GDM1 (cell line): Measurements from ENCODE around the gene MYDGF.
"Not testable (repeated sequence)": the region's sequence is repeated elsewhere in the genome, so short reads cannot be mapped to it uniquely, and the experiment has no call there.

Experiments
- DNase-seq: peaks from one replicate; lab custom pipeline; 2025; lab: John Stamatoyannopoulos, UW

The MYDGF gene

DNA sequence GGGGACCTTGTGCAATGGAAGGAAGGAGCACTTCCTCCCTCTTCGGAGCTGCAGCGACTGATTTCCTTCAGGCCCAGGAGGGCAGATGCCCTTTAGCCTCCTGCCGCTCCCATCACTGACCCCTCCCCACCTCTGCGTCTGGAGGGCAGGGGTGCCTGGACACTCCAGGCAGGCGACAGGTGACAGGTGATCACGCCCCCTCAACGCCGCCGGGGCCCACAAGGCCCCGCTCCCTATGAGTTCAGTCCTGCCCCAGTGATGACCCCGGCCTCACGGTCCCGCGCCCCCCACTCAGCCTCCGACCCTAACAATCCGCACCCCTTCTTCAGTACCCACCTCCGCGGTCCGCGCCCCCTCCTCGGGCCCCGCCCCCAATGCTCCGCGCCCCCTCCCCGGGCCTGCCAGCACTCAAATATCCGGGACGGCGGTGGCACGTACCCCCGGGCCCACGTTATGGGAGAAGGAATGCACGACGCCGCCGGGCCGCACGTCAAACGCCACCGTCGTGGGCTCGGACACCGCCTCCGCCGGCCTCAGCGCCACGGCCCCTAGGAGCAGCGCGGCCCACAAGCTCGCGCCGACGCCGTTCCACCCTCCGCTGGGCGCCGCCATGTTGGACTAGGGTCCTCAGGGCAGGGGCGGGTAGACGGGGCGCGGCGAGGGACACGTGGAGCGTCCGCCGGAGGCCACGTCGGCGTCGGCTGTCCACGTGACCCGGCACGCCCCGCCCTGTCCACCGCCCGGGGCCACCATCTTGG, at the start of gene MYDGF:
TSS of gene MYDGF (minus strand) at position 620 of the 758 bp plus-strand sequence. CDS start at position 612, 8 bp downstream.
- peak; percentile 89 for DNase-seq

DNA sequence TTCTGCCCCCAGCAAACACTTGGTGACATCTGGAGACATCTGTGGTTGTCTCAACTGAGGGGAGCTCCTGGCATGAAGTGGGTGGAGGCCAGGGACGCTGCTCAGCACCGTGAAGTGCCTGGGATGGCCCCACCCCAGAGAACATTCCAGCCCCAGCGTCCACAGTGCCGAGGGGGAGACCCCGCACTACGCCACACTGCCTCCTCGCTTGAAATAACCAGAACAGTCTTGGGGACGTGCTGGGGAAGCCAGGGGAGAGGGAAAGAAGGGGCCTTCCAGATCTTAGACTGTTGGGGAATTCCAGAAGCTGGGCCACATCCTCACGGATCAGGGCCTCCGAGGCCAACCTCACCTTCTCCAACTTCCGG, 49.3 kb upstream of the MYDGF start:
- DNase-seq, result no peak

DNA sequence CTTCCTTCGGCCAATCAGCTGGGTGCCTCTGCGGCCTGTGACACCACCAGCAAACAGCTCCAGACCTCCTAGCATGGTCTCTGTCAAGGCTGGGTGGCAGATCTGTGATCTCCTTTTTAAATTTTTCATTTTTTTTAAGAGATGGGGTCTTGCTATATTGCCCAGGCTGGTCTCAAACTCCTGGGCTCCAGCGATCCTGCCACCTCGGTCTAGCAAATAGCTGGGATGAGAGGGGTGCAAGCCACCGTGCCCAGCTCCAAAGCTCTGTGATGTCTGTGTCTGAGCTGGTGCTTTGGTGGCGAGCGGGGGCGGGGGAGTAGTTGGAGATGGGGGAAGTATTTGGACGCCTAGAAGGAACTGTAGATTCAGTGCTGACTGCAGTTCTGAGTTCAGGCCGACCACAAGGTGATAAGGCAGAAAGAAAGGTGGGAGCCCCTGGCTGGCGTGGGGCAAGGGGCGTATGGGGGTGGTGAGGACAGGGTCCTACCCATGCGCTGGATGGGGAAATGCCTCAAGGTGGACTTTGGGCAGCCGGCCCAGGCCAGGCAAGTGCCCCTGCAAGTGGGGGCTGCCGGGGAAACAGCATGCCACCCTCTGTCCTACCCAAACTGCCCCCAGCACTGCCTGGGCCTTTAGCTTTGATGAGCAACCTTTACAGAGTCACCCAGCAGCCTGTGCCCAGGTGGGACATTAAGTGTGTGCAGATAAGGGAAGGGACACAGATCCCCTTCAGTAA, 48.0 kb upstream of the MYDGF start:
- no peak for DNase-seq

DNA sequence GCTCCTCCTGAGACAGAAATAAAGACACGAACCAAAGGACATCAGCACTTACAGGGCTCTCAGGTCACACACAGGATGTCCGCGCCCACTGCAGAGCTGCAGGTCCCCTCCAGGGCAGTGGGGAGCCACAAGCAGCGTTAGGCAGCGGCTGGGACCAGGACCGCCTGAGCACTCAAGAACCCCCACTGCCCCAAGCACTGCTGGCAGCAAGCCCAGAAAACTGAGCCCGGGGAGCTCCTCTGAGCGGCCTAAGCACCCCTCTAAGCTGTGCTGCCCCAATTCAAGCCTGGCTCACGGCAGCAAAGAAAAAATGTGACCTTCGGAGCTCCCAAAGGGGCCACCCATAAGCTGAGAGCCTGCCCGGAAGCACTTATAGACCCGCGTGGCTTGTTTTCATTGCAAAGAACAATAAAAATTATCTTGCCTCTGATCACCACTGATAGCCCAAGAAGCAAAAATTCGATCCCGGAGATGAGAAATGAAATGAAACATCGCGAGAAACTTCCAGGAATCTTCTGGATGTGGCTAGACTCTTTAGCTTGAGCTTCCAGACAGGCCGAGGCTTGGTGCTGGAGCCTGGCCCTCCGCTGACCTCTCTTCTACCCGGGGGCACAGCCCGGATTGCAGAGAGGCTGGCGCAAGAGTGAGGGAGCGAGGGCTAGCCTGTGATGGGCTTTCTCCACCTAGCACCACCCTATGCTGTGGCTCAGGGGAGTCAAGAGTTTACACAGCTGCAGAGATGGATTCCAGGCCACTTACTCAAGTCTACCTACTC, 47.2 kb upstream of the MYDGF start:
- no peak for DNase-seq

DNA sequence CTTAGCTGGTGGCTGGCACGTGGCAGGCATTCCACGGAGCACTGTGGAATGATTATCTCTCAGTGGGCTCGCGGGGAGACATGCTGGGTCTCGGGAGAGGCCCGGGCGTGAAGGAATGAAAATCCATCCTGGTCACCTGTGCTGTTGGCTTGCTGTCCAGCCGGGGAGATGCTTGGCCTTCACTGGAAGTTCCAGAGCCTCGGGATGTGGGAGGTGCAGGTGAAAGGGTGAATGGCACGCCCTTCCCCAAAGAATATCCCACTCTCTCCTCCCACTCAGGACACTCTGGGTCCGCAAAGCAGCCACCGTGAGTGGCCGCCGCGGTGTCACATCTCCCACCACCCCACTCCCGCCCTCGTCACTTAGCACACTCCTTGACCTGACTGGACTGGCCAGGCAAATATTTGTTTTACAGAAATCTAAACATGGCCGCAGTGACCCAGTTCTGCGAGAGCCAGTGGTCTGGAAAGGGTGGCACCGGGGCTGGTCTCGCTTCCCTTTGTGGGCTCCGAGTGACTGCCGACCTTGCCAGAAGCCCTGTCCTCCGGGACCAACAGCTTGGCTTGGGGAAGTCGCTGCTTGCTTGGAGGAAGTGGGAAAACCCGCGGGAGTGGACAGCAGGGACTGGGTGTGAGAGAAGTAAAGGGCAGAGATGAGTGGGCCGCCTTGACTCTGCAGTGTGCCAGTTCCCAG, 45.5 kb upstream of the MYDGF start:
- no peak for DNase-seq

DNA sequence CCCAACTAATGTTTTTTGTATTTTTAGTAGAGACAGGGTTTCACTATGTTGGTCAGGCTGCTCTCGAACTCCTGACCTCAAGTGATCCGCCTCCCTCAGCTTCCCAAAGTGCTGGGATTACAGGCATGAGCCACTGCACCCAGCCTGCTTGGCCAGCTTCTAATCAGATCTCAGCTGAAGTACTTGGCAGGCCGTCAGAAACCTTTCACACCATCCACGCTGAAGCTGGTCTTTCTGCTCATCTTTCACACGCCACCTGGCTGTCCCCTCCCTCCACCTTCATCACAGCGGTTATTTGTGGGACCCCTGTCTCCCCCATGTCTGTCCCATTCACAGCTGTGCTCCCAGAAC, 45.0 kb upstream of the MYDGF start:
- DNase-seq, result not testable (repeated sequence)

DNA sequence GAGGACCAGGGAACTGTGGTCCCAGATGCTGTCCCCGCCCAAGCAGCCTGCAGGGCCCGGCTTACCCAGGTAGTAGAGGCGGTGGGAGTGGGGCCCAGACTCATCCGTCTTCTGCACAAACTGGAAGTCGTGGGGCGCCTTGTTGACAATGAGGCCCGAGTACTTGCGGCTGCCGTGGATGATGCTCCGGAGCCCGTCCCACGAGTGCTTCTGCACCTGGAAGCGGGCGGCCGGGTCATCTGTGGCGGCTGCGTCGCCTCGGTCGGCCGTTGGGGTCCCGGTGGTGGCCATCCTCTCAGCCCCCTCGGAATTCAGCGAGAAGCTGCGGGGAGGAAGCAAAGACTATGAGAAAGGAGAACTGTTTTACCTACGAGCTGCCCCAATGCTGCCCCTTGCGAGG, 43.9 kb upstream of the MYDGF start:
- no peak for DNase-seq

DNA sequence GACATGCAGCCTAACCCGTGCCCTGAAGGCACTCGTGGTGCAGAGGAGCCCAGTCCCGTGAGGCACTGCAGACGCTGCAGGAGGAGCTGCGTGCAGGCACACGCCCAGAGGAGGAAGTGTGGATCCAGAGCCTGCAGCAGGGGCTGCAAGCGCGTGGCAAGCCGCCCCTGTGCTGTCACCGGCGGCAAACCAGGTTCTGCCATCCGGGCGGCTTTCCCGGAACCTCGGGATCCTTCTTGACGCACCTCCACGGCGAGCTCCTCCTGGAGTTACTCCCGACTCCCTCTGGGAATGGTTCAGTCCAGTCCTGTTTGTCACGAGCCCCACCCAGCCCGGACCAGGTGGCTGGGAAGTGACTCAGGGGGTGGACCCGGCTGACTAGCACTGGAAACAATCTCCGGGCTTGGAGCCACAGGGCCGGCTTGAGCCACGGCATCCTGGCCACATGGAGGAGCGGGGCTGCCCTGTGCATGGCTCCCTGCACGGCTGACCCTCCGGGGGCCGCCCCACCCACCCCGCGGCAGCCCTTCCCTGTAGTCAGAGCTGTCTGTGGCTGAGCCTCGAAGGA, 43.3 kb upstream of the MYDGF start:
- no peak for DNase-seq

DNA sequence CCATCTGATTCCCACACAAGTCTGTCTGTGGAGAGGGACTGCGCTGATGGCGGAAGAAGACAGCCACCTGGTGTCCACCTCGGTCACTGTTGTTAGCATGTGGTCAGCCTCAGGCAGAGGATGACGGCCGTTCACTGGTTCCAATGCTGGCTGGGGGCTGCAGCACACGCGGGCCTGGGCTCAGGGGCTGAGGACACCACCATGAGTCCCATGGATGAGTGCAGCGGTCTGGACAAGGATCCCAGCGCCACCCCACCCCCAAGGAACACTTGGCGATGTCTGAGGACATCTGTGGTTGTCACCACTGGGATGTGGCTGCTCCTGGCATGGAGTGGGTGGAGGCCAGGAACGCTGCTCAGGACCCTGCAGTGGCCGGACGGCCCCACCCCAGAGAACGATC, 42.6 kb upstream of the MYDGF start:
- no peak for DNase-seq

DNA sequence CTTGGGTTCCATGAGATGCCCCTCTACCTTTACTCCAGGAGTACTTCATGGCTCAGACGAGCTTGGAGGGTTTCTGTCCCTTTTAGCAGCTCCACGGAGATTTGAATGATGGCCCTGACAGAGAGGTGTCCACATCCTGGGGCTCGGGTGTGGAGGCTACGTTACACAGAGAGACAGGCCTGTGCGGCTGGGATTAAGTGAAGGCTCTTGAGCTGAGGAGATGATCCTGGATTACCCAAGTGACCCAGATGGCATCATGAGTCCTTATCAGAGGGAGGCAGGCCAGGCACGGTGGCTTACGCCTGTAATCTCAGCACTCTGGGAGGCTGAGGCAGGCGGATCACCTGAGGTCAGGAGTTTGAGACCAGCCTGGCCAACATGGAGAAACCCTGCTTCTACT, 41.1 kb upstream of the MYDGF start:
- DNase-seq, result no peak

DNA sequence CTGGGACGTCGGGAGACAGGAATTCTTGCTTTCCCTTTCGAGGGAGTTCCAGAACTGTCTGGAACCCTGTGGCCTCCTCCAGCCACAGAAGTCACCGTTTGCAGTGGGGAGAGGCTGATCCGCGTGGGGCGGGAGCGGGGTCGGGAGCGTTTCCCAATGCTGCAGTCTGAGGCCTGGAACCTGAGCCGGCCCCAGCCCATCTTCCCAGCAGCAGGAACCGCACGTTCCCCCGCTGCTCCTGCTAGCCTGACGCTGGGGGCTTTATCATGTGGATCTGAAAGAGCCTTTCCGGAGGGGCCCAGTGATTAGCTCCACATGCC, 40.1 kb upstream of the MYDGF start:
- no peak for DNase-seq

DNA sequence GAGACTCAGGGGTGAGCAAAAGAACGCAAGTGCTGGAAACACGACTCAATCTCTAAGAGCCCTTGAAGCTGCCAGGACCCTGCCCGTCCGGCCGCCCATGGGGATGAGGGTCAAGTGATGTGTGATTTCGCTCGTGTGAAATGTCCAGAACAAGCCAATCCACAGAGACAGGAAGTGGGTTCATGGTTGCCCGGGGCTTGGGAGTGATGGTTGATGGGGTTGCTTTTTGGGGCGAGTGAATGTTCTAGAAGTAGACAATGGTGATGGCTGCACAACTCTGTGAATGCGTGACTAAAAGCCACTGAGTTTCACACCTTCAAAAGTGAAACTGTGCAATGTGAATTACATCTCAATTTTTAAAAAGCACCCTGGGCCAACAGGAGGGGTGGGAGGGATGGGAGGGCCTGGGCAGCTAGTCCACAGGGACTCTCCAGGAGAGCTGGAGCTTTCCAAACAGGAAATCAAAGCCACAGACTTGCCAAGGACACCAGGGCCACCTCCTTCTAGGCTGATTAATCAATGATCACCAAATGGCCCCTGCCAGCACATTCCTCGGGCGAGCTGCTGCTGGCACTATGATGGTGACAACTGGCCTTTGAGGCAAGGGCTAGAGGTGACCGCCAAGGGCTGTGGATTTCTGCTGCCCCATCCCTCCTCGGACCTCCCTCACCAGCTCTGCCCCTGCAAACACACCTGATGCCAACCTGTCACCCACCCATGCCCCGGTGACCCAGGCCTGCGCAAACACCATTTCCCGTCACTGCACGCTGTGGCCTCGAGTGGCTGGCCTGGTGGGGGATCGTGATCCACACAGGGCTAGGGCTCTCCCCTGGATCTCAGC, 39.5 kb upstream of the MYDGF start:
- no peak for DNase-seq

DNA sequence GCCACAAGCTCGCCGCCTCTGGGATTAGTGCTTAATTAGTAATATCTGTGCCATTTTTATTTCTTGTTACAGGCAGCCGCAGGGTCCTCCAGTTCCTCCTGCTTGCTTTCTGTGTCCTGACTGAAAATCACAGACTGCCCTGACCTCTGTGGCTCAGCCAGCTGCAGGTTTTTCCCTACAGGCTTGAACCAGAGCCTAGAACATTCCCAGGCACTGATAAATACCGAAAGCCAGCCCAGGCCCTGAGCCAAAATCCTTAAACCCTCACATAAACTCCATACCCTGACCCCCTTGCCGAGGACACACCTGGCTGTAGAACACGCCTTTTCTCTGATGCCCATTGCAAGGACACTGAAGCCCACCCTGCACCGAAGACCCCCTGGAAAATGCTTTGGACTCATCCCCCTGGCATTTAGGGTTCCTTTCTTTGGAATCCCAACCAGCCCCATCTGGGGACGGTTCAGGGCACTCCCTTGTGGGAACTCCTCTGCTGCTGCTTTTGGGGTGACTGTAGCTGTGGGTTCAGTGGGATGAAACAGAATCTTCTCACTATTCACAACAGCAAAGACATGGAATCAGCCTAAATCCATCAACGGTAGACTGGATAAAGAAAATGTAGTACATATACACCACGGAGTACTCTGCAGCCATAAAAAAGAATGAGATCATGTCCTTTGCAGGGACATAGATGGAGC, 38.0 kb upstream of the MYDGF start:
- DNase-seq, result no peak

DNA sequence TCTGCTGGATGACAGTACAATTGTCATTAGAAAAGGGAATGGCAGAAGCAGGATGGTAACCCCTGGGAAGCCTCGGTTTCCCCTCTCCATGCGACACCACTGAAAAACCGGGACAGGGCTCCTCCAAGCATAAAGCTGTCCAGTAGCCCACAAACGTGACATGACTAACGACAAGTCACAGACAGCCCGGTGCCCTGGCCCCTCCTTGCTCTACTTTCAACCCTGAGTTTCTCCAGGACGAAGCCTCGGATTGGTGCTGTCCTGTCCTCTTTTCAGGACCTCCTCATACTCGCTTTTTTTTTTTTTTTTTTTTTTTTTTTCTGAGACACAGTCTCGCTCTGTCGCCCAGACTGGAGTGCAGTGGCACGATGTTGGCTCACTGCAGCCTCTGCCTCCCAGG, 37.2 kb upstream of the MYDGF start:
- no peak for DNase-seq

DNA sequence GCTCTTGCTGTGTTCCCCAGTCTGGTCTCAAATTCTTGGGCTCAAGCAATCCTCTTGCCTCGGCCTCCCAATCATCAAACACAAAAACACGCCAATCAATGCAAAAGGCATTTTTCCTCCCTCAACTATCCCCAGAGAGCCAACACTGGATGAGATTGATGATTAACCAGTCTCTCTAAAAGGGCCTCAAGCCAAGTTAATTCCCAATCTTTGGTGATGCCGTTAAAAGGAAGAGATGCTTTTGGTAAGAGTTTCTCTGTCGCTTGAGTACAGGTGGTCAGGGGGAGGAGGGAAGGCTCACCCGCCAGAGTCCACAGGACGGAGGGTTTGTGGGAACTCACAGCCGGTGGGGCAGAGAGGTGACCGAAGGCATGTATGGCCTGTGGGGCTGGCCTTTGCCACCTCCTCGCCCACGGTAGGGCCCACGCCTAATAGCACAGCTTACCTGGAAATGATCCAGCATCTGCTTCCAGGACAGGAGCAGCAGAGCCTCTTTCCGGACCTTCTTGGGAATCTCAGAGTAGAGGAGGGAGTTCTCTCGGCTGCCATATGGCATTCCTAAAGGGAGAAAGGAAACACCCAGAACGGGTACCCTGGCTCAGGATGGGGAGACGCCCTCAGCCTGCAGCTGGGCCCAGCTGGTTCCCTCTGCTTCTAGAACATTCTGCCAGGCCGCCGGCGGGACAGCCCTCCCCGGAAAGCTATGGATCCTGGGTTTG, 35.4 kb upstream of the MYDGF start:
- no peak for DNase-seq

DNA sequence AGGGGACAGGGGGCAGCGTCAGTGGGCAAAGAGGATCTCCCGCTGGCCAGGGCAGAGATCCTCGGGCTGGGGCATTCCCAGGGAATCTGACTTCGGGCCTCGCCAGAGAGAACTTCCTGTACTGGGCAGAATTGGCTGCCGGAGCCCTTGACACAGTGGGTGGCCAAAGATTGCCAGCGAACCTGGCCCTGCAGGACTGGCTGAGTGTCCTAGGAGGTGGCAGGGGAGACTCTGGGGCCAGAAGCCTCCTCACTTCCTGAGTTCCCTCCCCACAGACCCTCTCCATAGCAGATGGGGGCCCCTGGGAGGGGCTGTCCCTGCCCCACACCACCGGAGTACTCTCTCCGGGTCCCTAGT, 34.2 kb upstream of the MYDGF start:
- no peak for DNase-seq

DNA sequence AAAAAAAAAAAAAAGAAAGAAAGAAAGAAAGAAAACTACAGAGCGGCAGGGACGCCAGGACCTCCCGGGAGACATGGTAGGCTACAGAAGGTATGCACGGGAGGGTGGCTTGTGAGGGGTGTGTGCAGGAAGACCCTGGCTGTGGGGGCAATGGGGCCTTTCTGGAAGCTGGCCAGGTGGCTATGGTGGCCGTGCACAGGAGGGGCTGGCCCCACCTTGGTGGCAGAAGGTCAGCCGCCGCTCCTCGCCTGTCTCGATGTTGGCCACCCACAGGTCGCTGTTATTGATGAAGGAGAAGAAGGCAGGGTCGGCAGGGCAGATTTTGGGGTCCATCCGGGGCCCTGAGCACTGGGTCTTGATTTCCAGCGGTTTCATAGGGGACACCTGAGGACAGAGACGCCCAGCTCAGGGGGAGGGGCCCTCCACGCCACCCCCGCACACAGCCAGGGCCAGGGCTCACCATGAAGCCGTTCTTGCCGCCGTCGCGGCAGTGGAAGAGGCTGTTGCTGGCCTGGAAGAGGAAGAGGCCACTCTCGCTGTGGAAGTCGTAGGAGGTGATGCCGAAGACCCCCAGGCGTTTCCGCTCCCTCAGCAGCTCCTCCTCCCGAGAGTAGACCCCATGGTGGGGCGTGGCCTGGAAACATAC, 33.7 kb upstream of the MYDGF start:
- DNase-seq, result no peak

DNA sequence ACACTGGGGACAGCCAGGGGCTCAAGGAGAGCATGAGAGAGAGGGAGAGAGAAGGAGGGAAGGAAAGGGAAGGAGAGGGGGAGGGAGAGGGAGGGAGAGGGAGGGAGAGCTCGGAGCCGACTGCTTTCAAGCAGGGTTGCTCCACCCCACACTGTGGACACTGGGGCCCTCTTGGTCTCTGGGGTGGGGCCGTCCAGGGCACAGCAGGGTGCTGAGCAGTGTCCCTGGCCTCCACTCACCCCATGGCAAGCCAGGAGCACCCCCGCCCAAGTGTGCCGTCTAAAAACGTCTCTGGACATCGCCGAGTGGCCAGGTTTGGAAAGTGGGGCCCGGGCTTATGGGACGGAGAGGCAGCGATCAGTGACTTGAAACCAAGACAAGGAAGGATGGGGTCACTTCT, 32.6 kb upstream of the MYDGF start:
- no peak for DNase-seq

DNA sequence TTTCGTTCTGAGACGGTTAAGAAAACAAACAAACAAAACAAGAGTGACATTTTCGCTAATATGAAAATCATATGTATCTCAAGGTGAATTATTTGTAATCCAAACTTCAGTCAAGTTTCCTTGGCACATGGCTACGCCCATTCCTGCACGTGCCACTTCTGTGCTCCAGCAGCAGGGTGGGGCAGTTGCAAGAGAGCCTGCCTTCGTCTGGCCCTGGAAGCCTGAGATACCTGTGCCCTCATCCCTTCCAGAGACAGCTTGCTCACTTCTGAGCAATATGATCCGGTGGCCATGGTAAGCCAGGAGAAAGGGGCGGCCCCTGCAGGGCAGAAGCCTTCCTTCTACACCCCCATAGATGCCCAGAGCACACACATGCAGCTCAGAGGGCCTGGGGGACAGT, 31.4 kb upstream of the MYDGF start:
- no peak for DNase-seq

DNA sequence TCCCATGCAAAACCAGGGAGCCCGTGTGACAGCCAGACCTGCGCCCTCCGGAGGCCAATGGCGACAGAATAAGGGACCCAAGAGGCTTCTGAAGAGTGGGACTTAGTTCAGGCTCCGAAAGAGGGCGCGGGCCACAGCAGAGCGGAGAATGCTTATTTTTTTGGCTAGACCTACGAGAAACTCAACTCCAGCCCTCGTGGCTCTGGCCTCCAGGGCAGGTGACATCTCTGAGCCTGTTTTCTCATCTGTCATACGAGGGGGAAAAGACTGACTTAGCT, 30.5 kb upstream of the MYDGF start:
- DNase-seq, result no peak
